SHP77 (cell line): ENCODE results near the gene PITX2.

ENCODE experiments used
- DNase-seq, 2 experiments: peaks; one replicate each; lab custom pipeline; 2025; lab: John Stamatoyannopoulos, UW

PITX2 gene

GRCh38 chr4:110624398-110624780 is 1.5 kb upstream of the PITX2 start:
- no peak for DNase-seq

GRCh38 chr4:110623718-110624397 is 981 bp upstream of the PITX2 start:
- no peak for DNase-seq

- DNase-seq: peak in 1 of 2 experiments; percentile 21
Measured at GRCh38 chr4:110621839-110622751, 782 bp downstream of the PITX2 start.

- no peak for DNase-seq
Measured at GRCh38 chr4:110621328-110621812, 1.5 kb downstream of the PITX2 start.

GRCh38 chr4:110620691-110621327 is 2.1 kb downstream of the PITX2 start:
- DNase-seq: peak; percentile 25 to 52

GRCh38 chr4:110620322-110620690 is 2.6 kb downstream of the PITX2 start:
- DNase-seq: no peak

- peak in 1 of 2 experiments; percentile 34 for DNase-seq
Measured at GRCh38 chr4:110619463-110620247, 3.2 kb downstream of the PITX2 start.

GRCh38 chr4:110618581-110619462 is 4.1 kb downstream of the PITX2 start:
- DNase-seq: no peak

- DNase-seq: no peak
Measured at GRCh38 chr4:110617646-110618580, 5.0 kb downstream of the PITX2 start.

GRCh38 chr4:110617075-110617640 is 5.7 kb downstream of the PITX2 start:
- no peak for DNase-seq

- DNase-seq: no peak
Measured at GRCh38 chr4:110616238-110617074, 6.4 kb downstream of the PITX2 start.

- no peak for DNase-seq
Measured at GRCh38 chr4:110615353-110616237, 7.3 kb downstream of the PITX2 start.

- no peak for DNase-seq
Measured at GRCh38 chr4:110614976-110615352, 7.9 kb downstream of the PITX2 start.

- DNase-seq: no peak
Measured at GRCh38 chr4:110614173-110614963, 8.5 kb downstream of the PITX2 start.

GRCh38 chr4:110613745-110614144 is 9.1 kb downstream of the PITX2 start:
- DNase-seq: no peak

- DNase-seq: no peak
Measured at GRCh38 chr4:110612631-110613269, 10.1 kb downstream of the PITX2 start.
